HFF-Myc (cell line): ENCODE measurements around the gene PRDM15.

Experiments
- DNase-seq: peaks from one replicate; pipeline ENCODE4 v3.0.0-alpha.2; 2011; ENCODE audit warnings: low read depth; ENCODE audit errors: extremely low read depth
- H3K4me3 ChIP-seq: replicated peaks from 2 replicates; pipeline ENCODE4 v1.5.1; 2011; ENCODE audit warnings: low read depth, mild to moderate bottlenecking, control low read depth, low read length
- TF ChIP-seq, protein P1 (sequence below): IDR thresholded peaks from 2 replicates; pipeline ENCODE4 v1.5.1; 2012; ENCODE audit warnings: mild to moderate bottlenecking, low read depth, low read length, control low read depth; ENCODE audit errors: missing control alignments

Gene PRDM15

DNA sequence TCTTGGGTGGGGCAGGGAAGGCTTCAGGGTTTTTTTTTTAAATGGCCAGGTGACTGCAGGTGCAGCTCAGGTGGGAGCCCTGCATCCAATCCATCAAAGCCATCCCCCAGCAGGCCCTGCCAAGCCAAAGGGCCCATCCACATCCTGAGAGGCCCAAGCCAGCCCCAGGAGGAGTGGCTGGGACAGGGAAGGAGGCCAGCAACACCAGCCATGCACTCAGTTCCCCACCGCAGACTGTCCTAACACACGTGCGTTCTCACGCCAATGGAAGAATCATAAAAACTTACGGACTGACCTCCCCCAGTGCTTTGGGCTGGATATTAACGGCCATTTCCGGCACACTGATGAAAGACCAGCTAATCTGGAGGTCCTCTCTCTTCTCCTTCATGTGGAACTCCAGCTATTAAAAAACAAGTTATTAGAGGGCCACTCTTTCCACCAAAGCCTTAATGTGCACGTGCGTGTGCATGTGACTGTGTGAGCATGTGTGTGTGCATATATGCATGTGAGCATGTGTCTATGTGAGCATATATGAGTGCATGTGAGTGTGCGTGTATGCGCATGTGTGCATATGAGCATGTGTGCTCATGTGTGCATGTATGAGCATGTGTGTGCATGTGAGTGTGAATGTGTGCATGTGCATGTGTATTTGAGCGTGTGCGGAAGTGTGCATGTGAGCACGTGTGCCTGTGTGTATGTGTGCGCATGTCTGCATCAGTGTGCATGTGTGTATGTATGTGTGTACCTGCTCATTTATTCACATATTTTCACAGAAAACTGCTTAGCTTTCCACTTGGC lies 39.6 kb upstream of the PRDM15 start:
- no peak for DNase-seq
- TF ChIP-seq, protein P1, sequence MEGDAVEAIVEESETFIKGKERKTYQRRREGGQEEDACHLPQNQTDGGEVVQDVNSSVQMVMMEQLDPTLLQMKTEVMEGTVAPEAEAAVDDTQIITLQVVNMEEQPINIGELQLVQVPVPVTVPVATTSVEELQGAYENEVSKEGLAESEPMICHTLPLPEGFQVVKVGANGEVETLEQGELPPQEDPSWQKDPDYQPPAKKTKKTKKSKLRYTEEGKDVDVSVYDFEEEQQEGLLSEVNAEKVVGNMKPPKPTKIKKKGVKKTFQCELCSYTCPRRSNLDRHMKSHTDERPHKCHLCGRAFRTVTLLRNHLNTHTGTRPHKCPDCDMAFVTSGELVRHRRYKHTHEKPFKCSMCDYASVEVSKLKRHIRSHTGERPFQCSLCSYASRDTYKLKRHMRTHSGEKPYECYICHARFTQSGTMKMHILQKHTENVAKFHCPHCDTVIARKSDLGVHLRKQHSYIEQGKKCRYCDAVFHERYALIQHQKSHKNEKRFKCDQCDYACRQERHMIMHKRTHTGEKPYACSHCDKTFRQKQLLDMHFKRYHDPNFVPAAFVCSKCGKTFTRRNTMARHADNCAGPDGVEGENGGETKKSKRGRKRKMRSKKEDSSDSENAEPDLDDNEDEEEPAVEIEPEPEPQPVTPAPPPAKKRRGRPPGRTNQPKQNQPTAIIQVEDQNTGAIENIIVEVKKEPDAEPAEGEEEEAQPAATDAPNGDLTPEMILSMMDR = no peak

DNA sequence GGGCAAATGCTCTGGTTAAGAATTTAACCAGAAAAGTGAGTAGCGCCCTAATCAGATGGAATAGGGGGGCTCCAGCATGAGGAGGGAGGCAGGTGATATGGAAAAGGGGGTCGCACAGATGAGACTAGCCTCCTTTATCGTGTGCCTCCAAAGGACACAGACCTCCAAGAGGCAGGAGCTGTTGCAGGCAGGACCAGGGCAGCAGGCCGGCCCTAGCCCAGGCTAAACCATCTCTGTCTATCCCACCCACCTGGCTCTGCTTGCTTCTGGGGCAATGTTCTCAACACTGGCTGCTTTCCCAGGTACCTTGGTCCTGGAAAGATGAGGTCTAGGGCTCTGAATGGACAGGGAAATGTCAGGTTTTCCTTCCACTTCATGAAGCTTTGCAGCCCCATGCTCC lies 38.4 kb upstream of the PRDM15 start:
- no peak for DNase-seq
- no peak overlapping the region for H3K4me3 ChIP-seq
- TF ChIP-seq, protein P1 = no peak

More for the DNA sequence above, 39.6 kb upstream of the PRDM15 start:
- no peak overlapping the region for H3K4me3 ChIP-seq

DNA sequence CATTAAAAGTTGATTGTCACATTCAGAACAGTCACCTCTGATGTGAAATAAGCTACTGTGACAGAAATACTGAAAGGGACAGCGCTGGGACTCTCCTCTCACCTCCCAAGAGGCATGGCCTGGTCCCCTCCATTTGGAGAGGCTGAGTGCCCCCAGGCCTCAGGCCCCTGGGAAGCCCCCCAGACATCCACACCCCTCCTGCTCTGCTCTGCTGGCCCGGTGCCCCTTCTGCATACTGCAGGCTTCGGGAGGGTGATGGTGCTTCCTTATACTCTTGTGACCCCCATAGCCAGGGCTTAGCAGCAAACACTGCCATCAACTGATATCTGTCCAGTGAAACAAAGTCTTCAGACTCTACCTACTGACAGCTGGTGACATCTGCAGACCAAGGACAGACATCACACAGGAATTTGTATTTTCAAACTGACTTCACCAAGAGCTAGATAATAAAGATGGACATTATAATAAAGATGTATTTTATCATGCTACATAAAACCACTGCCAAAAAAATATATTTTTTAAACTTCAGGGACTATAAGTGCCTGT lies 37.8 kb upstream of the PRDM15 start:
- no peak for DNase-seq
- no peak overlapping the region for H3K4me3 ChIP-seq
- TF ChIP-seq, protein P1 = no peak

DNA sequence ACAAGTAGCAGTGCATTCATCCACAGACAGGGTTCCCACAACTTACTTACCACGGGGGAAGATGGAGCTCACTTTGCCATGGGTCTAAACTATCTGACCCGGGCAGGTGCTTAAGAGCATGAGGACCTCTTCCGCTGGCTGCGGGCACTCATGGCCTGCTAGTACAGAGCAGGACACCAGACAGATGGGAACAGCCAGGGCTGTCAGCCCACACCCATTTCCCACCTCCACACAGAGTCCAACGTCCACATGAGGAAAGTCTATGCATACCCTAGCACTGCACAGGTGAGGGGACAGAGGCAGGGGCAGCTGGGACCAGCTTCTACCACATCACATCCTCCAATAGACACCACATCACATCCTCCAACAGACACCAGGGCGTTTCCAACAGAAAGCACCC lies 35.8 kb upstream of the PRDM15 start:
- DNase-seq = no peak
- no peak overlapping the region for H3K4me3 ChIP-seq
- TF ChIP-seq, protein P1 = no peak

DNA sequence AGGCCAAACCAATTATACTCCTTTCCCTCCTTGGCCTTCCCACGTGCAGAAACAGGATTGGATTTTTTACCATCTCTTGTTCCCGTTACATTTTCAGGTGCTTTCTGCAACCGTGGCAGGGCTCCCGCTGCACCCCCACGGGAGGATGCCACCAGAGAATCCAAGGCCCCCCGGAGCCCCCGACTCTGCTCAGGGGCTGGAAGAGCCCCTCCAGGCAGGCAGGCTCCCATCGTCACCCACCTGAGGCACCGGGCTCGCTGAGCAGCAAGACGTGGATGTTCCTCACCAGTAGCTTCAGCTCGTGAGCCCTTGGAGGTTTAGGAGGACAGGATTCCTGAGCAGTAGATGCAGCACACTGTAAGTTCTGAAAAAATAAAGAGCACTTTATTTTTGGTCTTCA lies 35.2 kb upstream of the PRDM15 start:
- H3K4me3 ChIP-seq = no peak overlapping the region
- TF ChIP-seq, protein P1 = no peak
- no peak for DNase-seq

DNA sequence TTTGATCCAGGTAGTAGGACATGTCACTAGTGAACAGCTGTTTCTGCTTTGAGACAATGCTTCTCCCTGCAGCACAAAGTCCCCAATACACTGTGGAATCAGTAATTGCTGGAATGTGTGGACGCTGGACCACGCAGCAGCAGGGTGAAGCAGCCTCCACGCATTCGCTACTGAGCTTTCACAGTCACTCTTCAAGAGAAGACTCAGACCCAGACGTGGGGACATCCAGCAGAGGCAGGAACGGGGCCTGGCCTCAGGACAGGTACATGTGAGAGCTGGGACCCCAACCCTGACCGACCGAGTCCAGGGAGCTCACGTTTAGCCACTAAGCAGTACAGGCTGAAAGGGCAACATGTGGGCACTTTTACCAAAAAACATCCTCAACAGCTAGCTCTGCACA lies 34.1 kb upstream of the PRDM15 start:
- no peak overlapping the region for H3K4me3 ChIP-seq
- no peak for DNase-seq
- TF ChIP-seq, protein P1 = no peak
